ENCODE data around the gene DLGAP4. TPM values are rescaled to one million over a fixed set of nuclear protein-coding genes. Genes with fewer than 3 reads are reported as not detected.

DLGAP4 gene
- total RNA-seq, 1 experiment from 2014 or later: 40.3 TPM

GRCh38 chr20:36298061-36298460 lies 8.1 kb upstream of the DLGAP4 start (continued):
- TF ChIP-seq ZBTB33 (IDR thresholded peaks at IDR 0.05; ENCODE audit: extremely low read depth, insufficient replicate concordance, low read length): no peak
- no peak for TF ChIP-seq EGR1 (IDR thresholded peaks at IDR 0.05; ENCODE audit: low read depth)
- TF ChIP-seq ELF1 (IDR thresholded peaks at IDR 0.05; ENCODE audit: borderline replicate concordance, low read depth): no peak
- TF ChIP-seq, protein P1, sequence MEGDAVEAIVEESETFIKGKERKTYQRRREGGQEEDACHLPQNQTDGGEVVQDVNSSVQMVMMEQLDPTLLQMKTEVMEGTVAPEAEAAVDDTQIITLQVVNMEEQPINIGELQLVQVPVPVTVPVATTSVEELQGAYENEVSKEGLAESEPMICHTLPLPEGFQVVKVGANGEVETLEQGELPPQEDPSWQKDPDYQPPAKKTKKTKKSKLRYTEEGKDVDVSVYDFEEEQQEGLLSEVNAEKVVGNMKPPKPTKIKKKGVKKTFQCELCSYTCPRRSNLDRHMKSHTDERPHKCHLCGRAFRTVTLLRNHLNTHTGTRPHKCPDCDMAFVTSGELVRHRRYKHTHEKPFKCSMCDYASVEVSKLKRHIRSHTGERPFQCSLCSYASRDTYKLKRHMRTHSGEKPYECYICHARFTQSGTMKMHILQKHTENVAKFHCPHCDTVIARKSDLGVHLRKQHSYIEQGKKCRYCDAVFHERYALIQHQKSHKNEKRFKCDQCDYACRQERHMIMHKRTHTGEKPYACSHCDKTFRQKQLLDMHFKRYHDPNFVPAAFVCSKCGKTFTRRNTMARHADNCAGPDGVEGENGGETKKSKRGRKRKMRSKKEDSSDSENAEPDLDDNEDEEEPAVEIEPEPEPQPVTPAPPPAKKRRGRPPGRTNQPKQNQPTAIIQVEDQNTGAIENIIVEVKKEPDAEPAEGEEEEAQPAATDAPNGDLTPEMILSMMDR (IDR thresholded peaks at IDR 0.05 in 2 of 3, conservative IDR thresholded peaks at IDR 0.05 in 1 of 3; ENCODE audit: borderline replicate concordance in 1 of 3, insufficient read depth in 1 of 3, low read depth in 2 of 3, low read length in 2 of 3): no peak
- TF ChIP-seq SP1 (IDR thresholded peaks at IDR 0.05; ENCODE audit: low read depth): no peak
- no peak for TF ChIP-seq CEBPB (IDR thresholded peaks at IDR 0.05; ENCODE audit: low read depth)
- no peak for TF ChIP-seq ATF3 (IDR thresholded peaks at IDR 0.05)

DNA sequence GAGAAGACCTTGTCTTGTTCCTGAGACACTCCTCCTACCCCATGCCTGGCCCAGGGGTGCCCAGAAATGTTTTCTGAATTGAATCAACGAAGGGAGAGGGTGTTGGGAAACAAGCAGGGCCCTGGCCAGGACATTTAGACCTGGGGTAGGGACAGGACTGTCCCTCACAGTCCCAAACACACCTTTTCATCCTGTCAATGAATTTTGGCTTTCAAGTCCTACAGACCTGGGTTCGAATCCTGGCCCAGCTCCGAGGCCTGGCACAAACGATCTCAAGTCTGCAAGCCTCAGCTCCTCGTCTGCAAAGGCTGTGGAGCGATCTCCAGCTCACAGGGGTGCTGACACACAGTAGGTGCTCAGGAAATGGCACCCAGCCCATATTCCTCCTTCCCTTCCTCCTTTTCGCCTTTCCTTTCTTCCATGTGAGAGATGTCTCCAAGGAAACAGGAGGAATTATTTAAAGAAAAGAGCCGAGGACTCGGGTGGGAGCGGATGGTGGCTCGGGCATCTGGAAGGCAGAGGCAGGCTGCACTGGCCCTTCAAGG lies 7.3 kb upstream of the DLGAP4 start:
- H3K27me3 ChIP-seq (ENCODE audit: insufficient read depth, low read length): peaks cover 43% of the 10 kb centered on the region
- no peak overlapping the region for H3K27ac ChIP-seq (ENCODE audit: low read depth, low read length)
- no peaks in the 10 kb centered on the region for H3K4me1 ChIP-seq (ENCODE audit: control insufficient read depth in 1 of 2, insufficient read depth in 2 of 2, low read length in 2 of 2)
- BruUV-seq (replicated peaks): no TSS peak
- intact Hi-C loops (cut with micrococcal nuclease): no loop called here
- ChIA-PET CTCF (no interaction called here), POLR2A (no interaction called here), RAD21 (ENCODE audit: low non-redundant PET in 1 of 2, low total read pairs in 2 of 2, uncharacterized antibody in 2 of 2, unreplicated experiment in 2 of 2) (no interaction called here)
- DNase-seq (ENCODE audit: low read depth, low spot score) (no peak), ATAC-seq (no peak)
- no peak overlapping the region for H3K4me2 ChIP-seq (ENCODE audit: low read length)
- H3K9ac ChIP-seq (ENCODE audit: low read length): no peak overlapping the region
- no peaks in the 10 kb centered on the region for H3K9me2 ChIP-seq (ENCODE audit: insufficient read depth)
- H3K4me3 ChIP-seq (replicated peaks in 1 of 2; ENCODE audit: low read depth in 1 of 2, low read length in 2 of 2): no peak overlapping the region
- no peaks in the 10 kb centered on the region for H3K79me2 ChIP-seq (ENCODE audit: insufficient read depth, low read length)
- H2AFZ ChIP-seq (ENCODE audit: low read depth, low read length, poor library complexity, severe bottlenecking): no peak overlapping the region
- no peaks in the 10 kb centered on the region for H3K9me3 ChIP-seq (ENCODE audit: control insufficient read depth in 1 of 2, insufficient read depth in 1 of 2, low read depth in 1 of 2, low read length in 2 of 2)
- no peaks in the 10 kb centered on the region for H3K36me3 ChIP-seq (ENCODE audit: control insufficient read depth in 1 of 2, insufficient read depth in 2 of 2, low read length in 2 of 2)
- no peaks in the 10 kb centered on the region for H4K20me1 ChIP-seq (ENCODE audit: insufficient read depth)
- TF ChIP-seq, protein P2, sequence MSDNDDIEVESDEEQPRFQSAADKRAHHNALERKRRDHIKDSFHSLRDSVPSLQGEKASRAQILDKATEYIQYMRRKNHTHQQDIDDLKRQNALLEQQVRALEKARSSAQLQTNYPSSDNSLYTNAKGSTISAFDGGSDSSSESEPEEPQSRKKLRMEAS (IDR thresholded peaks at IDR 0.05): no peak
- TF ChIP-seq EGR1 (IDR thresholded peaks at IDR 0.05; ENCODE audit: low read depth): no peak
- no peak for TF ChIP-seq TCF7L2 (IDR thresholded peaks at IDR 0.05; ENCODE audit: borderline replicate concordance, extremely low read depth, insufficient read depth, insufficient read length)
- no peak for TF ChIP-seq EZH2 (IDR thresholded peaks at IDR 0.05)
- TF ChIP-seq, protein P1 (IDR thresholded peaks at IDR 0.05 in 2 of 3, conservative IDR thresholded peaks at IDR 0.05 in 1 of 3; ENCODE audit: borderline replicate concordance in 1 of 3, insufficient read depth in 1 of 3, low read depth in 2 of 3, low read length in 2 of 3): no peak
- no peak for TF ChIP-seq RAD21 (IDR thresholded peaks at IDR 0.05; ENCODE audit: low read depth)
- TF ChIP-seq ZFX (IDR thresholded peaks at IDR 0.05): no peak
- TF ChIP-seq SP1 (IDR thresholded peaks at IDR 0.05; ENCODE audit: low read depth): no peak
- TF ChIP-seq FOSL1 (IDR thresholded peaks at IDR 0.05; ENCODE audit: low read depth): no peak
- no peak for TF ChIP-seq SIN3A (IDR thresholded peaks at IDR 0.05; ENCODE audit: low read depth)
- no peak for TF ChIP-seq POLR2AphosphoS5 (IDR thresholded peaks at IDR 0.05; ENCODE audit: low read depth, low read length)
- no peak for TF ChIP-seq YY1 (IDR thresholded peaks at IDR 0.05; ENCODE audit: extremely low read depth, insufficient replicate concordance, low read depth, low read length)
- no peak for TF ChIP-seq ATF3 (IDR thresholded peaks at IDR 0.05)
- TF ChIP-seq ELF1 (IDR thresholded peaks at IDR 0.05; ENCODE audit: borderline replicate concordance, low read depth): no peak
- TF ChIP-seq CBX3 (IDR thresholded peaks at IDR 0.05; ENCODE audit: low read depth): no peak
- no peak for TF ChIP-seq JUND (IDR thresholded peaks at IDR 0.05)
